Smooth muscle cell of the brain vasculature (primary cell): ENCODE data around the gene FAM163A.
"Not testable (repeated sequence)": the region's sequence is repeated elsewhere in the genome, so short reads cannot be mapped to it uniquely, and the experiment has no call there.

Experiments used
- DNase-seq: peaks from one replicate; pipeline ENCODE4 v3.0.0-alpha.2; 2012; ENCODE audit warnings: low read depth, low spot score

Gene FAM163A

DNA sequence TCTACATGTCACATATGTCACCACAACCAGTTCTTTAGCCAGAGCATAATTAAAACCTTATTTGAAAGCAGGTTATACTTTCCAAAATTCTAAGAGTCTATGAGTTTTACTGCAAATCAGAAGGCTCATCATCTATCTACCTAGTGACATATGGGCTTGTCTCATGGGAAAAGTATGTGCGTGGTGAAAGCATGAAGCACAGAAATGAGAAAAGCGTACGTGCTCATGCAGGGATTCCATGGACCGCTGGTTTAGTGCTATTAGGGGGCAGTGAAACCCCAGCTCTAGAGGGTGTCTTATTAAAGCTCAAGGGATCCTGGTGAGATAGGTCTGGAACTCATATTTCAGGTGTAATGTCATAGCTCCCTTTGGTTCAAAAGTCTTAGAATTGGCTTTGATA, 50.2 kb downstream of the FAM163A start:
- DNase-seq, result no peak

DNA sequence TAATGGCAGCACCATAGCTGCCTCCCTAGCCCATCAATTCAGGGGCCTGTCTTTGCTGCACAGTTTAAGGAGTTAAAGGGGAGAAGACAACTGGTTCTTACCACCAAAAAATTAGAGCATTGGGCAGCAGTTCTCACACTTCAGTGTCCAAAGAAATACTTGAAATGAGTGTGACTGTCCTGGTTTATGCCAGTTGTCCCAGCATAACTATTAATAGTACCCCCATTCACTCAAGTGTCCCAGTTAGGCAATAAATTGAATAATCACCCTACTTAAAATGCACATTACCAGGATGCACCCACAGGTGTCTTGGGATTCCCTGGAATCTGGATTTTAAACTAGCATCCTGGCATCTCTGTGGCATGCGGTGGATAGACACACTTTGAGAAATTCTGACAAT, 51.1 kb downstream of the FAM163A start:
- no peak for DNase-seq

DNA sequence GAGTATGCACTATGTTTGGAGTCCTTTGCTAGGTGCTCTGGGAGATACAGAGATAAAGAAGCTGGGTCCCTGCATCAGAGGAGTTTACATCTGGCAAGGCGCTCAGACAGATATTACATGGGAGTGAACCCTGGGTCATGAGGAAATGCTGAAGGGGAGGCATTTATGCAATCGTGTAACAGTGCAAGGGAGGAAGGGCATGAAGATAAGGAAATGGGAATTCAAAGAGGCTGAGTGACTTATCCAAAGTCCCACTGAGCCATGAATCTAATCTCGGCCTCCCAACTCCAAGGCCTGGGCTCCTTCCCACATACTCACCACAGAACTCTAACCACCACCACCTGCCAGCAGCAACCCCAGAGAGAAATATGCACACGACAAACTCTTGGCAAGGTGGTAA, 51.6 kb downstream of the FAM163A start:
- no peak for DNase-seq

DNA sequence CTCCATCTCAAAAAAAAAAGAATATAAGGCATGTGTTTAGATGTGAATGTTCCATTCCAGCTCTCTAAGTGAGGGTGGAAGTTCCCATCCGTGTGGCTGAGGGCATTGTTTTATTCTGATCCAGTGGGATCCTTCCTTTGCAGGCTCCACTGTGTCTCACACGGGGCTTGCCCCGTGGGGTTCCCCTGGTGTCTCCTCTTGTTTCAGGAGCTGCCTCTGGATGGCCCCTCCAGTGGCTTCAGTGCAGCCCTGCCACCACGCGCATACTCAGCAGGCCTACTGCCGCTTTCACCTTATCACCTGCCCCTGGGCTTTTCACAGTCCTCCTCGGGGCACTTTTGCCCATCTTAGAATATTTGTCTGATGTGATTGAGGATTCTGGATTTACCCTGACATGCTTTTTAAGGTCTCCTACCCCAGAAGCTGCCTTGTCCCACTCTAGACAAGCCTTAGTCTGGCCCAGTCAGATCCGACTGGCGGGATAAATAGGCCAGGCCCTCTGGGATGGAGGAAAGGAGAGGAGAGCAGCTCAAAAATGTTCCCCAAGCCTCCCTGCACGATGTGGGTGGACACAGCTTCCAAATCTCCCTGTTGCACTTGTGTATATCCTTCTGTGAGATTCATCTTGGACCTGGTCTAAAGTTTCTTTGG, 55.2 kb downstream of the FAM163A start:
- no peak for DNase-seq

DNA sequence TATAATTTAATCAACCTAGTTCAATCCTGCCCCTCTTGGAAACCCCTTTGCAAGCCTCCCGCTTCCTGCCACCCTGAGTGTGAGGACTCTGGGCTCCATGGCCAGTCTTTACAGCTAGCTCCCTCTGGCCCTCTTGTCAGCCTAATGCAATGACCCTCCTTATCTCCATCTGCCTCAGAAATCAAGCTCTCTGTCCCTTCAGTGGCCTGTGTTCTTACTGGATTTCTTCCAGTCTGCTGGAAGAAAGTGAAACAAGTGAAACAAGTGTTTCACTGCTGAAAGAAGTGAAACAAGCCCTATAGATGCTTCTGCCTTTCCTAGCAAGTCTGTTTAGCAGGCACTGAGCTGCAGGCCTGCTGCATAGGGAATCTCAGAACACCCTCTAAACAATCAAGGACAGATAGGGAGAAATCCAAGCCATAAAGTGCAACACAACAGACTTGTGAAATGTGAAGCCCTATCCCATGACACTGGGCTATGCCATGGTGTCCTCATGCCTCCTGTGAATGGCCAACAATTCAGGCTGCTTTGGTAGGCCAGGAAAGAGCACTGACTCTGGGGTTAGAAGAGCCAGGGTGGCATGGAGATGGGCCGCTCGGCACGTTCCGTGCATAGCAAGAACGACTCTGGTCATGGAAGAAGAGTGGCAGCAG, 55.9 kb downstream of the FAM163A start:
- no peak for DNase-seq

DNA sequence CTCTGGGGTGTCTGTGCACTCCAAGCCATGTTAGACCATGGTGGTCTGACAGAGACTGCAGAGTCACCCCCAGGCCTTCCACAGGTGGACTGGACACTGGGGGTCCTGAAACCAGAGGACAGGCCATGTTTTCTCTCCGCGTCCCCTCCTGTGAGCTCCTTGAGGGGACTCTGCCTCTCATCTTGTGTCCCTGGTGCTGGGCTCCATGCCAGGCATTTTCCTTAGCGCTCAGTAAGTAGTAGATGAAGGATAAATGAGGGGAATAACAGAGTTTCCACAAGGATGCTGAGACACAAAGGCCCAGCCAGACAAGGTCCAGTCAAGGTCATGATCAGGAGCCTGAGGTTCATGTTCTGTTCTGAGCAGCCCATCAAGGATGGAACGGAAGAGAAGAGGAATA, 57.4 kb downstream of the FAM163A start:
- DNase-seq, result no peak

DNA sequence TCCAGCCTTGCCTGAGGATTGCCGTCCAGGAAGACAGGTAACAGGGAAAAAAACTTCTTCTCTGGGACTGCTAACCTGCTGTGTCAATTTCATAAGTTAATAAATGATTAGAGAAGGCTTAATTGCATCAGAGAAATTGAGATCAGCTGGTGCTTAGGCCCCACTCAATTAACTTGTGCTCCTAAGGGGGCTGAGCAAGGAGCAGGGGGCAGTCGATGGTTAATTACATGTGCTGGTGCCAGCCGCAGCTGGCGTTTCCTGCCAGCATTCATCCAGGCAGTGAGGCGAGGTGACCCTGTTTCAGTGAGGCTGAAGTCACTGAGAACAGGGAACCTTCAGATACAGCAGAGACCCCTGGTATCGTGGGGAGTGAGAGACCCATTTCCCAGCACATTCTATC, 60.0 kb downstream of the FAM163A start:
- no peak for DNase-seq

DNA sequence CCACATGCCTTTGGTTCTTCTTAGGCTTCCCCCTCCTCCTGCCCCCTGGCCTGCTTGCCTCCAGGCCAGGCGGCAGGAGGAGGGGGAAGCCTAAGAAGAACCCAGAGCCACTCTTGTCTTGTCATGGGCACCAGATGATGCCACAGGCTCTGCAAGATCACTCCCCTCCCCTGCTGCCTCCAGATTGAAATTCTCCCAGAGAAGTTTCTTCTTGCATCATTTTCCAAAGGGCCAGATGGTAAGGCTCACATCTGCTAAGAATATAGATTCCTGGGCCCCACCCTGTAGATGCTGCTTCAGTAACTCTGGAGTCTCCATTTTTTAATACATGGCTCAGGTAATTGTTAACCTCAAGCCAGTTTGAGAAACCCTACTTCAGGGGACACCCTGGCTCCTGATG, 60.8 kb downstream of the FAM163A start:
- DNase-seq, result no peak

DNA sequence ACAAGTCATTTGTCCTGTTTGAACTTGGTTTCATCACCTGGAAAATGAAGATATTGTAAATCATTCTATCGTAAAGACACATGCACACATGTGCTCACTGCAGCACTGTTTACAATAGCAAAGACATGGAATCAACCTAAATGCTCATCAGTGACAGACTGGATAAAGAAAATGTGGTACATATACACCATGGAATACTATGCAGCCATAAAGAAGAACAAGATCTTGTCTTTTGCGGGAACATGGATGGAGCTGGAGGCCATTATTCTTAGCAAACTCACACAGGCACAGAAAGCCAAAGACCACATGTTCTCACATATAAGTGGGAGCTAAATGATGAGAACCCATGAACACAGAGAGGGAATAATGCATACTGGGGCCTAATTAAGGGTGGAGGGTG, 61.3 kb downstream of the FAM163A start:
- not testable (repeated sequence) for DNase-seq

DNA sequence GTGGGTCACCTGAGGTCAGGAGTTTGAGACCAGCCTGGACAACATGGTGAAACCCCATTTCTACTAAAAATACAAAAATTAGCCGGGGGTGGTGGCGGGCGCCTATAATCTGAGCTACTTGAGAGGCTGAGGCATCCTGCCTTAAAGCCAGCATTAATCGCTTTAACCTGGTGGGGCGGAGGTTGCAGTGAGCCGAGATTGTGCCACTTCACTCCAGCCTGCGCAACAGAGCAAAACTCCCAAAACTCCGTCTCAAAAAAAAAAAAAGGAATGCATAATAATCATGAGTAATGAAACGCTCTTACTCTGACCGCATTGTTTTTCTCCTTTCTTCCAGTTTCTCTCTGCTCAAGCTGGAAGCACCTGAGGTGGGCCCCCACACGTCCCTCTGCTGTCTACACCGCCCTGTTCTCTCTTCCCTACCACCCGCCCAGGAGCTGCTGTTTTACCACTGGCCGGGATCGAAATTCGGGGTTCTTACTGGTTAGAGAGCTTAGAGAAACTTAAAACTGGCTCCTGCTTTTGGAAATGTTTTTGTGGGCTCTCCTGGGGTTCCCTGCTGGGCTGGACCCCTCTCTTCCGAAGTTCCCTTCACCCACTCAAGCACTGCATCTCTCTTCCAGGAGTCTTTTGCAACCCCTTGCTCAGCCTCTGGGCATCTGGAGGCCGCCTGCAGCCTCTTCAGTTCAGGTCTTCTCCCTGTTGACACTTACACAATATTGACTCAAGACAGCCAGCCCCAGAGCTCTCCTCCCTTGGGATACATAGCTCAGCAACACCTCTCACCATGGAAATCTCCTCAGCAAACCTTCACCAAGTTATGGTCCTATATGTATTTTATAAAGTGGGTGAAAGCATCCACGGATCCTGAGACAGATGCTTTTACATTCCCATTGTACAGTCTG, 62.5 kb downstream of the FAM163A start:
- no peak for DNase-seq

DNA sequence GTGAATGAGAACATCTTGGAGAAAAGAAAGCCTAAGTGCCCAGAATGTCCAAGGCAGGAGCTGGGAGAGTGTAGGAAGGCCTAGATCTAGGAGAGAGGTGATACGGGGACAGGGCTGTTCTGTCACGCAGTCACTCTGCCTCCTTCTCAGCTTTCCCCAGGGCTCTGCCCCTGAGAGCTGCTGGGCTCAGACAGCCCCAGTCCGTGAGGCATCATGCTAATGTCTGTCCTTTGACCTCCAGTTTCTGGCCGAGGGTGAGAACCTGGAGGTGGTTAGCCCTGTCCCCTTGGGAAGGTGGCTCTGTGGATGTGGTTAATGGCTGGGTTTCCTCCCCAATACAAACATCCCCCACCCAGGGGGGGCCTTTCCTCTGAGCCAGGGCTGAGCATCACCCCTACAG, 63.2 kb downstream of the FAM163A start:
- DNase-seq, result no peak

DNA sequence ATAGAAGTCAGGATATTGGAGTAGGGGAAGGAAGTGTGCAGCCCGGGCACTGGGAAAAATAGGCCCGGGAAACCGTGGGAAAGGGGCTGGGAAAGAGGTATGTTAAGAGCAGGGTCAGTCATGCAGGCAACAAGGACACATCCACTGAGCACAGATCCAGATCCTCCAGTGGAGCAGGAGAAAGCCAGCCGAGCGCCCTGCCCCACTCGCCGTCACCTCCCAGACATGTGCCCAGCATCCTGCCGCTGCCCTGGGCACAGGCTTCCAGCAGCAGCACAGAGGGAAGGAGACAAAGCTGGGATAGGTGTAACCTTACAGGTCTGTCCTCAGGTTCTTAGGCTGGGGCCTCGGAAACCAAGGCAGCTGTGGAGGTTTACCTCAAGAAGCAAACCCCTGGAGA, 64.2 kb downstream of the FAM163A start:
- DNase-seq, result no peak

DNA sequence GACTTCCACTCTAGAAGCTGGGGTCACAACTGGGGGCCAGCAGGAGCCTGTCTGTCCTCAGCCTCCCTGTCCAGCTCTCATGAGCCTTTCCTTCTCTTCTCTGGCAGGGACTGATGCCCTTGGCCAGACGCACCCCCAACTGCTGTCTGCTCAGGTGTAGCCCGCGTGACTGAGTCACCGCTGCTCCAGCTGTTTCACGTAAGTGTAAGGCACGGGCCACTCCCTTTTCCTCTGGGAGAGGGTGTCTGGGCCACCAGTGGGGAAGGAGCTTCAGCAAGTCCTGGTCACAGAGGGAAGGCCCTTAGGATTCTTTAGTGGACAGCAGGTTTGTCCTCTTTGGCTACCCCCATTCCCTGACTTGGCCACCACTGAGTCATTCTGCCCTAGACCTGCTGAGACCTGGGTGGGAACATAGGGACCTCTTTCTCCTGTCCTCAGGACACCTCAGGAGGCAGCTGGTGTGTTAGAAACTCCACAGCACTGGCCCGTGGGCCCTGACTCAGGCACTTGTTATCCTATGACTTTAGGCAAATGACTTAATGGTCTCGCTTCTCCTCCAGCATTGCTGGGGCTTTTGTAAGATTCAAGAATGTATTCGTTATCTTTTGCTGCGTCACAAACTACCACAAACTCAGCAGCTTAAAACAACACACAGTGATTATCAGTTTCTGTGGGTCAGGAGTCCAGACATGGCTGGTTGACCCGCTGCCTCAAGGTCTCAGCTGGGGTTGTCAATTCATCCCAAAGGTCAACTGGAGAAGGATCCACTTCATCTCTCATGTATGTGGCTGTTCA, 64.8 kb downstream of the FAM163A start:
- no peak for DNase-seq

DNA sequence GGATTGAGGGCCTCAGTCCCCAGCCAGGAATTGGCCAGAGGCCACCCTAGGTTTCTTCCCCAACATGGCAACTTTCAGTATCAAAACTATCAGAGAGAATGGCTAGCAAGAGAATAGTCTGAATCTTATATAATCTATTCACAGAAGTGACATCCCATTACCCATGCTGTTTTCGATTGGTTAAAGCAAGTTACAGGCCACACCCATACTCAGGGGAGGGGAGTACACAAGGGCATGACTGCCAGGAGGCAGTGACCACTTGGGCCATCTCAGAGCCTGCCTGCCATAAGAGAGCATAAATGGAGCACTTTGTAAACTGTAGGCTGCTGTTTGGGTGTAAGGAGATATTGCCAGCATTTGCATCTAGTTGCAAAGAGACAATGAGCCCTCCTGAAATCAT, 65.4 kb downstream of the FAM163A start:
- no peak for DNase-seq

DNA sequence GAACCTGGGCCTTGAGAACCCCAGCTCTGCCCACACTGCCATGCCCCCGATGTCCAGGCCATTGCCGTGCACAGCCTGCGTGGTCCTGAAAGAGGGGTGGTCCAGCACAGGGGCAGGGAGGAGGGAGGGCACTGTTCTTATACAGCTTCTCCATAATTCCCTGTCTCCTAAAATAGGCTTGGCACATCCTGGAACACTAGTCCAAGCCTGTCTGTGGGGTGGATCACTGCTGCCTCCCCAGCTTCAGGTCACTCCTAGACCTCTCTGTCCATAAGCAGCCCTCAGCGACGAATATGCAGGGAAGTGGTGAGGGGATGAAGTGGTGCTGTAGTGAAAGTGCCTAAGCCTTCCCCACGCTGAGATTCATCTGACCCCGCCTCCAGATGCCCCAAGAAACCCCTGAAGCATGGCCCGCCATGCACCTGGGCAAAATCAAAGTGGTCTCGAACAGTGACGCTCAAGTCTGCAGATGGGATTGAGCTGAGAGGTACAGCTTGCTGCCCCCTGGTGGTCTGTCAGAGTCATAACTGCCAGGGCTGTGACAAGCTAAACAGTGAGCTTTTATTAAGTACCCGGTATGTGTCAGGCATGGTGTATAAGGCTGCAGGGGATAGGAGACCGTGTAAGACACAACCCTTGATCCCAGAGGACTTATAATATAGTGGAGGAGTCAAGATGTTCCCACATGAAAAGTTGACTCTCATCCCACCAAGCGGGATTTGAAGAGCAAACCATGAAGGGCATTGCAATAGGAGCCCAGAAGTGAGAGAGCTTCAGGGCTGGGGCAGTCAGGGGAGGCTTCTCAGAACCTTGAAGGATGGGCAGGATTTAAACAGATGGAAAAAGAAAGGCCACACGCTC, 66.6 kb downstream of the FAM163A start:
- no peak for DNase-seq

DNA sequence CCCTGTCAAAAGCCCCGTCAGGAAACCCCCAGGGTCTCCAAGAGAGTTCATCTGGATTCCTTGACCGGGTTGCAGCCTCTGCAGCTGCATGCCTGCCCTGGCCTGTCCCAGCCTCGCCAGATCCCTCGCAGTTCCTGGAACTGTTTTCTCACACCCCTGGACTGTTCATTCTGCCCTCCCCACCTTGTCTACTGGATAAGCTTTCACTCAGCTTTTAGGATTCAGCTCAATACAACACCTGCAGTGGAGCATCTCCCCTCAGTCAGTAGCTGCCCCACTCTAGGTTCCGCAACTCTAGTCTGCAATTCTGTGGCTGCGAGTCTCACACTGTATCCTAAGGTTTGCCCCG, 67.2 kb downstream of the FAM163A start:
- no peak for DNase-seq

DNA sequence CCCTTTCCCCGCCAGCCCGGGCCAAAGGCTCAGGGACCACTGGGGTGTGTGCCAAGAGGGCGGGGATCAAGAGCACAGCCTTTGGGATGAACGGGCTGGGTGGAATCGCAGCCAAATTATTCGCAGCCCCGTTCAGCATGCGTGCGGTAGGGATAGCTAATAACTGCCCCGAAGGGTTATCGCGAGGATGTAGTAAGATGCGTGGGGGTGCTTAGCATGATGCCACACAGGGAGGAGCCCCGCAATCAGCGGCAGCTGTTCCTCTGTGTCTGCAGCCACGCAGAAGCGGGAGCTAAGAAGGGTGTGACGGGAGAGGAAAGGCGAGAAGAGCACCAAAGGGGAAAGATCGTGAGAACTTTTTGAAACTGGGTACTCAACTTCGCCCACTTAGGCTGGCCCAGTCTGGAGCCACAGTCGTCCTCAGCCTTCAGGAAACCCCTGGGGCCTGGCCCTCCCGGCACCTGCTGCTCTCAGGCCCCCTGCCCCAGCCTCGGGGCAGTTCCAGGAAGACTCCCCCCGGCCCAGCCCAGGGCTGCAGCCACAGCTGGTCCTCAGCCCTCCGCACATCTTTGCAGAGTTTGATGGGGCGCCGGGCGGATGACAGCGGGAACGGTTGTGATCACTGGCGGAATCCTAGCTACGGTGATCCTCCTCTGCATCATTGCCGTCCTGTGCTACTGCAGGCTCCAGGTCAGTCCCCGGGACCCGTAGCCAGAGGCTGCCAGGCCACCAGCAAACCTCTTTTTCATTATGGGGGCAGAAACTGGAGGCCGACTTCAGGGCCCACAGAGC, 69.6 kb downstream of the FAM163A start:
- DNase-seq, result no peak

DNA sequence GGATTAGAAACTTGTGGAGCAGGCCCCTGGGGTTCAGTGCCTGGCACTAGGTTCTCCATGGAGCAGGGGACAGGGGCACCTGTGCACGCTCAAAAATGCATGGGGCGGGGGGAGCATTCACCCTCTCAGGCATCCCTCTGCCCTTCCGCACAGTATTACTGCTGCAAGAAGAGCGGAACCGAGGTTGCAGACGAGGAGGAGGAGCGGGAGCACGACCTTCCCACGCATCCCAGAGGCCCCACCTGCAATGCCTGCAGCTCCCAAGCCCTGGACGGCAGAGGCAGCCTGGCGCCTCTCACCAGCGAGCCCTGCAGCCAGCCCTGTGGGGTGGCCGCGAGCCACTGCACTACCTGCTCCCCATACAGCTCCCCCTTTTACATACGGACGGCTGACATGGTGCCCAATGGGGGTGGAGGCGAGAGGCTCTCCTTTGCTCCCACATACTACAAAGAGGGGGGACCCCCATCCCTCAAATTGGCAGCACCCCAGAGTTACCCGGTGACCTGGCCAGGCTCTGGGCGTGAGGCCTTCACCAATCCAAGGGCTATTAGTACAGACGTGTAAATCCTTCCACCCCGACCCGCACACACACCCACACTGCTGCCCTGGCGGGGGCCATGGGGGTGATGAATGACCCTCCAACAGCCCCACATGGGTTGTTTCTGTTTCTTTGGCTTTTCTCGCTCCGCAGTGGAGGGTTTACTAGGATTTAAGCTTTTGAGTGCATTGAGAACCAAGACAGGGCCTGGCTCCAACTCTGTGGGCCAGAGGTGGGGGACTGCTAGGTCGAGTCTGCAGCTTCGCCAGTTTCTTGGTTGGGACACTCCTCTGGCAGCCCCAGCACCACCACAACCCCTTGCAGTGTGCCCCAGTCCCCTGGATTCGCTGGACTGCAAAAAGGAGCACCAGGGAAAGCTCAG, 70.8 kb downstream of the FAM163A start:
- no peak for DNase-seq

DNA sequence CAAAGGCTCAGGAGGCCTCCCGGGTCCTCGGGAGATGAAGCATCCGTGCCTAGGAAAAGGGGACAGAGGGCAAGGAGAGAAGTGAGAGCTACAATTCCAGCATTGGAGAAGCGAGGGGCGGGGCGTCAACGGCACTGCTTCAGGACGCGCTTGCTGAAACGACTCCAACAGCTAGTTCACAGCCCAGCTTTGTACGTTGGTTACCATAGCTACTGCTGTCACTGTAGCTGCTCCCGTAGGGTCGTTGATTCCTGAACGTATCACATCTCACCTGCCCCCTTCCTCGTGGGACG, 71.4 kb downstream of the FAM163A start:
- DNase-seq, result no peak
